HG03095 (cell line): Measurements from ENCODE around the gene TDRD7.
"Not testable (repeated sequence)": the region's sequence is repeated elsewhere in the genome, so short reads cannot be mapped to it uniquely, and the experiment has no call there.

Experiments
- ATAC-seq: cut with Tn5 transposase; IDR thresholded peaks from one replicate; pipeline ENCODE4 v1.9.1; 2021; ENCODE audit warnings: moderate library complexity; ENCODE audit not compliant: unreplicated experiment

The TDRD7 gene

GRCh38 chr9:97419309-97419867, 7.5 kb downstream of the TDRD7 start:
- ATAC-seq = no peak

GRCh38 chr9:97425336-97425972, 13.6 kb downstream of the TDRD7 start:
- ATAC-seq = no peak

DNA sequence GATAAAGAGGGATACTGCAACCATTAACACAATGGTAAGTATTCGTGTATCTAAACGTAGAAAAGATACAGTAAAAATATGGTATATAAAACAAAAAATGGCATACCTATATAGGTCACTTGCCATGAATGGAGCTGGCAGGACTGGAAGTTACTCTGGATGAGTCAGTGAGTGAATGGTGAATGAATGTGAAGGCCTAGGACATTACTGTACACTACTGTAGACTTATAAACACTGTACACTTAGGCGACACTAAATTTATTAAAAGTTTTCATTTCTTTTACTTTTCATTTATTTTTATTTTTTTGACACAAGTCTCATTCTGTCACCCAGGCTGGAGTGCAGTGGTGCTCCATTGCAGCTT, 14.1 kb downstream of the TDRD7 start:
- no peak for ATAC-seq

DNA sequence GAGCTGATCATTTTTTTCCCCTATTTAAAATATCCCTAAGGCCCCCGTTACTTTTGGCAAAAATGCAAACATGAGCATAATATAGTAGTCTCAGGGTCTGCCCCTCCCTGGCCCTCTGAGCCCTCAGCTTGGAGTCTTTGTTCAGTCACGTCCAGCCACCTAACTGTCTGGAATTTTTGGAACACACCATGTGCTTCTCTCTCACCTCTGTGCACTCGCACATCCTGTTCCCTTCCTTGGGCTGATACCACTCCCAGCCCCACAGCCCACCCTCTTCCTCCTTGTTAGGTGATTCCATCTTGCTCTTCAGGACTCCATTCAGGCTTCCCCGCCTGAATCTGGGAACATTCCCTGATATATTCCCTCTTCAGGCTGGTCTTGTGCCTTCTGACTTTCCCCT, 16.0 kb downstream of the TDRD7 start:
- ATAC-seq = no peak

DNA sequence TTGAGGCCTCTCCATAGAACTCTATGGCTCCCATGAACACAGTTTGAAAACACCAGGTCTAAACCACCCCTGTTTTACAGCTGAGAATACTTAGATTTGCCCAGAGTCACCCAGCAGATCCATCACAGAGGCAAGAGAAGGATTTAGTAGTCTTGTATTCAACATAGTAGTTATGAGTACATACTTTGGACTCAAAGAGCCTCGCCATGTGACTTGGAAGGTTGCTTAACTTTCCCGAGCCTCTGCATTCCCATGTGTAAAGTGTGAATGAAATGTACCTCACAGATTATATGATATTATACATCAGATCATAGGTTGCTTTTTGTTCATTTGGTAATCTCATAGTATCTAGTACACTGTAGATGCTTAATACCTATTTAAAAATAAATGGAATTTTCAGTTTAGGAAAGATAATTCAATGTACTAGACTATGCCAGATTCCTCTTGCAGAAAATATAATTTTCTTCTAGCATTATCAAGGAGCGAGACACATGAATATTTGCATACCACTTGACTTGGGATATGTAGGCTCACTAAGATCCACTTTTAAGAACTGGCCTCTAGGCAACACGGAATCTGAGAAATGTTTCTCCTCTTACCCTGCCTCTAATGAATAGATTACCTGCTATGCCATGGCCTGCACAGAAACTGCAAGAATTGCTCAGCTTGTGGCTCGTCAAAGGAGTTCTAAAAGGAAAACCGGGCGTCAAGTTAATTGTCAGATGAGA, 18.6 kb downstream of the TDRD7 start:
- no peak for ATAC-seq

DNA sequence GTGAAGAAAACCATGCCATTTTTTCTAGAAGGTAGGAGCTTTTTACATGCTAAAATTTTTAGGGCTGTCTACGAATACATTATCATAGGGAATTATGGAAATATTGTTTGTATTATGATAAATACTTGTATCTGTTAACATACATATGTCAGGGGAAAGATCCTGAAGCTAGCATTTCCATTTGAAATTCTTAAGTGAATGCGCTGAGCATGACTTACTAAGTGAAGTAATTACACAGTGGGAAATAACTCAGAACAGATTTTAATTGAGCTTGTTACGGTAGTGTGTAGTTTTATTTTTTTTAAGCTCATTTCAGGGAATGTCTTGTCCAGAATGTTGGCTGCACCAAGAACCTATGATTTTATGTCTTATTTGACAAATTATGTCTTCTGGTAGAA, 19.1 kb downstream of the TDRD7 start:
- ATAC-seq = no peak

- ATAC-seq = no peak
These were observed 19.8 kb downstream of the TDRD7 start for GRCh38 chr9:97431549-97432143.

DNA sequence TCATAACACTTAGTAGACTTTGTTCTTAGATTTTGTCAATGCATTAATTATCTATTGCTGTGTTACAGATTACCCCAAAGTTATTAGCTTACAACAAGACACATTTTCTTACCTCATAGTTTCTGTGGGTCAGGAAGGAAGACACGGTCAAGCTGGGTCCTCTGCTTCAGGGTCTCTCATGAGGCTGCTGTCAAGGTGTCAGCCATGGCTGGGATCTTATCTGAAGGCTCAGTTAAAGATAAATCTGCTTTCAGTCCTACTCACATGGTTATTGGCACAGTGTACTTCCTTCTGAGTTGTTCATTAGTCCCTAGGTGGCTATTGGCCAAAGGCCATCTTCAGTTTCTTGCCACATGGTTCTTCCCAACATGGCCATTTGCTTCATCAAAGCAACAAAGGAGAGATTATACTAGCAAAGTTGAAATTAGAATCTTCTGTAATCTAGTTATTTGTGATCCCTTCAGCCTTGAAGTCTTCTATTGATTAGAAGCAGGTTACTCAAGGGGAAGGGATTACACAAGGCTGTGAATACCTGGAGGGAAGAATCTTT, 25.2 kb downstream of the TDRD7 start:
- no peak for ATAC-seq

- ATAC-seq = no peak
These were observed 26.4 kb downstream of the TDRD7 start for GRCh38 chr9:97438257-97438656.

GRCh38 chr9:97438666-97439065, 26.8 kb downstream of the TDRD7 start:
- ATAC-seq = no peak

DNA sequence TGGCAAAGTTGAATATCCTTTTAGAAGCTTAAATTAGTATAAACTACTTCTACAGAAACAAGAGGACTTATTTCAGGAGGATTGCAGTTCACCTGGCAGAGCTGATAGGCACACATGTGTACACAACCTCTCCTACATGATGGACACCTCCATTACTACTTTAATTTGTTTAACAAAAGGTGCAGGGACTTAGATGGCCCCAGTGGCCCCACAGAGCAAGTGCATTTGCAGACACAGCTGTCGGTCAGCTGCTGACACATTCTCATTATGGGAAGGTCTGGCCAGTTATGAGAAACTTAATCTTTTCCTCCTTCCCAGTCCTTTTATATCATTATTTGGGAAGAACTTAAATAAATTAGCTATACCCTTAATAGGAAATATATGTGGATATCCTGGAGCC, 28.3 kb downstream of the TDRD7 start:
- ATAC-seq = no peak

DNA sequence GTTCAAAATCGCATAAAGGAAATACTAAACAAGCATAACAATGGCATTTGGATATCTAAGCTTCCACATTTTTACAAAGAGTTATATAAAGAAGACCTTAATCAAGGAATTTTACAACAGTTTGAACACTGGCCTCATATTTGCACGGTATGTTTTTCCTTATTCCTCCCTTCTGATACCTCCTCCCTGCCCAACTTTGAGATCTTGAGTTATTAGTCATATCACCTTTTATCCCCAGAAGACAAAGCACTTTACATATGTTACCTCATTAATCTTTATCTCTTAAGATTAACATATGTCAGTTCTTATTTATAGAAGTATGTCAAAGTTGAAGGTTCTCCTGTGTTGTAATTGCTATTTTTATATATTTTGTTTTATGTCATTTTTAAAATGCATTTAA, 29.8 kb downstream of the TDRD7 start:
- no peak for ATAC-seq

- no peak for ATAC-seq
These were observed 33.3 kb downstream of the TDRD7 start for GRCh38 chr9:97445119-97445701.

DNA sequence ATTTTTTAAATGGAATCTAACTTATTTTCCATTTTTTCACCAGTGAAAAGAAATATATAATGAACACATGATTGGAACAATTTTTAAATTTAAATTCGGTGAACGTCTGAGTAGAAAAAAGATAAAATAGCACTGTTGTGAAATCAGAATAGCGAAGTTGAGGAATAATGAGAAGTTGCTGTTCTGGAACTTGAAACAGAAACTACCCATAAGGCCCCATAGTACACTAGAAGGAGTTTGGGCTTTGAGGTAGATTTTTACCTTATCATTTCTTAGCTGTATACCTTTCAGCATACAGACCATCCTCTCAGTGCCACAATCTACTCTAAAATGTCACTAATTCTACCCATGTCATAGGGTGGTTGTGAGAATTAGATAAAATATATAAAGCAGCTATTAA, 35.1 kb downstream of the TDRD7 start:
- ATAC-seq = no peak

GRCh38 chr9:97453573-97453972, 41.7 kb downstream of the TDRD7 start:
- not testable (repeated sequence) for ATAC-seq

DNA sequence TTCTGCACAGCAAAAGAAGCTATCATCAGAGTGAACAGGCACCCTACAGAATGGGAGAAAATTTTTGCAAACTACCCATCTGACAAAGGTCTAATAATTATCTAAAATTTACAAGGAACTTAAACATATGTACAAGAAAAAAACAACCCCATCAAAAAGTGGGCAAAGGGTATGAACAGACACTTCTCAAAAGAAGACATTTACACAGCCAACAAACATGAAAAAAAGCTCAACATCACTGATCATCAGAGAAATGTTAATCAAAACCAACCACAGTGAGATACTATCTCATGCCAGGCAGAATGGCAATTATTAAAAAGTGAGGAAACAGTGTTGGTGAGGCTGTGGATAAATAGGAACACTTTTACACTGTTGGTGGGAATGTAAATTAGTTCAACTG, 44.9 kb downstream of the TDRD7 start:
- not testable (repeated sequence) for ATAC-seq

DNA sequence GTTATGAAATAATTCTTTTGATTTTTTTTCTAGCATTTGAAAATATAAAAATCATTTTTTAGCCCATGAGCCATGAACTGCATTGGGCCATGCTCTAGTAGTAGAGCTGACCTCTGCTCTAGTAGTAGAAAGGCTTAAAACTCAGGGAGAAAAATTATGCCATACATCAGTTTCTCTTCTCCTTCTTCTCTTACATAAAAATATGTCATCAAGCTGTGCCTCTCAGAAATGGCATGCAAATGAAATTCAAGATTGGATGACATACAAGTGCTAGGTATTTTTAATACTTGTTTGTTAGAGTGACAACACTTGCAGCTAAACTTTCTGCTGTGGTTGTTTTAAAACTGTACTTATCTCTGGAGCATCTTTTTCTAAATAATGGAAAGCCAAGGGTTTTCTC, 47.4 kb downstream of the TDRD7 start:
- no peak for ATAC-seq

DNA sequence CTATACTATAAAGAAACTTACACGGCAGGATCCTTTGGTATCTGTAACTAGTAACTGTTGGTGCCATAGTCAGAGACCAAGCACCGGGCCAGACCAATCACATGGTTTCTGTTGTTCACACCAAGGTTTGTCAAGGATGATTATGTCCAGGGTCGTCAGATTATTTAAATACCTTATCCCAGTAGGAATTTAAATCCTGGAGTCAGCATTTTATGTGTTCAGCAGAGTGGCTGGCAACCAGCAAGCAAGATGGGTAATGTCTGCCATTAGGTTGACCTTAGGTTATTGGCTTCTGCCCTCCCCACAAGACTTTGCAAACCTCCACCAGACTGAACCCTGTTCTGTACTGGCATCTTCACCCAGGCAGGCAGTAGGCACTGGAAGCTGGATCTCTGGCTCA, 50.3 kb downstream of the TDRD7 start:
- ATAC-seq = no peak

- ATAC-seq = no peak
These were observed 51.0 kb downstream of the TDRD7 start for GRCh38 chr9:97462914-97463313.

DNA sequence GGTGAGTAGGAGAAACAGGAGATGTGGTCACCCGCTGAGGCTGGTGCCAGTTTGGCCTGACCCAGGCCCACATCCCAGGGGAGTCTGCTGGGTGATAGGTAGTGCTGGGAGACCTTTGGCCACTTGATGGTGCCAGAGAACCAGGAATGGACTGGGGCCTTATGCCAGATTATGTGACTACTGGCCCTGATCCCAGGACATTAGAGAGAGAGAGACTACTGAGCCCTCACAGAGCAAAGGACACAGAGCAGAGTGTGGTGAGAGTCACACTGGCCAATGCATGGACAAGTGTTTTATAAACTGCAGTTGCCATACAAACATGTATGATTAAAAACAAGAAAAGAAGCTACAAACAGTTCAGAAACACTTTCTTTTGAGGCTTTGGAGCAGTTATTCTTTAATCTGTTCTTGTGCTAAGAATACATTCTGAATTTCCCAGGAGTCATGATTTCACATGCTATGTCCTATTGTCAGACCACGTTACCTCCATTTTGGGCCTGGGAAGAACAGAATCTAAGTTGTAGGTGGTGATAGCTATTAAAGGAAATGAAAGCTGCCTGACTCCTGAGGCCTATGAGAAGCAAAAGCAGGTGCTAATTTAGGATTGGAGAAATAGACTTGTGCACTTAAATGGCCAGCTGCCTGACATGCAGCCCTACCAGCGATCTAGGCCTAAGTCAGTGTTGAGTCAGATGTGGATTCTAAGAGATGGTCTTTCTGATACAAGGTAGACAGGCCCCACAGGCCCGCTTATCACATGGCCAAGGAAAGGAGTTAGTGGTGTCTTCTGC, 57.0 kb downstream of the TDRD7 start:
- ATAC-seq = peak; percentile 82

DNA sequence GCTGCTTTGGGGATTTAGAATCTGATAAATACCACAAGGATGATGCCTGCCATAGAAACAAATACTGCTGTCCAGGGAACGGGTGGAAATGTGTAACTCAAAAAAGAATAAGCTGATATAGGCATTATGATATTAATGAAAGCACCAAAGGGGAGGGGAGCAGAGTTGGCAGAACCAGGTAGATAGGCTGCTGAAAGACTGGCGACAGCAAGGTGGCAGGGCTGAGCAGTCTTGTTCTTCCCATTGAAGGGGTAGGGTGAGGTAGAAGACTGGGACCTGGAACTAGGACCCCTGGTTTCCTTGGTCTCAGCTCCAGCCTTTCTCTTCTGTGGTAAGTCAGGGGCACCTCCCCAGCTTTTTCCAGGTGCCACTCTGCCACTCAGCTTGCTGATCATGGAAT, 58.2 kb downstream of the TDRD7 start:
- ATAC-seq = no peak
